WTC11 (cell line): ENCODE data around the gene TLE3. TPM values are rescaled to one million over a fixed set of nuclear protein-coding genes. Genes with fewer than 3 reads are reported as not detected.
A peak's percentile ranks its signal among the peaks of the same experiment; 100 is the strongest.

Experiments used
- ATAC-seq: fragments of 200-7000 bp; cut with Tn5 transposase; 2 replicates; pipeline ENCODE4 v1.10.0; 2021; ENCODE audit warnings: mild to moderate bottlenecking, moderate library complexity
- CTCF ChIA-PET: fragments of 300-600 bp; sonication (Branson Sonifier 250); formaldehyde crosslinking; loops from one replicate; lab custom pipeline; 2021; ENCODE audit warnings: antibody characterized with exemption; lab: Charles Lee
- POLR2A ChIA-PET: fragments of 350-600 bp; sonication (Branson Sonifier 250); formaldehyde crosslinking; loops from one replicate; lab custom pipeline; 2021; ENCODE audit warnings: antibody characterized with exemption; lab: Charles Lee
- DNase-seq: peaks from one replicate; pipeline ENCODE4 v3.0.0; 2021; ENCODE audit warnings: low spot score
- H3K27ac Mint-ChIP-seq: 2 replicates; pipeline ENCODE4 v1.8.0; 2021; ENCODE audit warnings: mixed read lengths
- H3K27me3 Mint-ChIP-seq: 2 replicates; pipeline ENCODE4 v1.8.0; 2021; ENCODE audit warnings: low read depth, mild to moderate bottlenecking, moderate library complexity, mixed read lengths
- H3K36me3 Mint-ChIP-seq: 2 replicates; pipeline ENCODE4 v1.8.0; 2021; ENCODE audit warnings: mixed read lengths
- H3K4me1 Mint-ChIP-seq: 2 replicates; pipeline ENCODE4 v1.8.0; 2022; ENCODE audit warnings: mixed read lengths
- H3K4me3 Mint-ChIP-seq: 2 replicates; pipeline ENCODE4 v1.8.0; 2021; ENCODE audit warnings: mild to moderate bottlenecking, moderate library complexity, mixed read lengths
- H3K9me3 Mint-ChIP-seq: 2 replicates; pipeline ENCODE4 v1.8.0; 2021; ENCODE audit warnings: mixed read lengths
- ATF2 ChIP-seq: sonication (generic); formaldehyde crosslinking; IDR thresholded peaks from 2 replicates; pipeline ENCODE4 v1.8.1; 2022; ENCODE audit warnings: low read depth, missing genetic modification reagents, borderline replicate concordance
- EMX1 ChIP-seq: fragments of 250-450 bp; sonication (Bioruptor Pico); IDR thresholded peaks from 2 replicates; pipeline ENCODE4 v1.8.0; 2021; ENCODE audit warnings: mild to moderate bottlenecking
- ESRRA ChIP-seq: sonication (generic); formaldehyde crosslinking; IDR thresholded peaks from 2 replicates; pipeline ENCODE4 v1.8.1; 2022; ENCODE audit warnings: mild to moderate bottlenecking, missing genetic modification reagents, borderline replicate concordance
- FOXK1 ChIP-seq: sonication (generic); formaldehyde crosslinking; IDR thresholded peaks from 2 replicates; pipeline ENCODE4 v1.8.0; 2022; ENCODE audit warnings: mild to moderate bottlenecking, moderate library complexity, missing genetic modification reagents
- GABPB1 ChIP-seq: sonication (generic); formaldehyde crosslinking; IDR thresholded peaks from 2 replicates; pipeline ENCODE4 v1.8.1; 2023; ENCODE audit warnings: mild to moderate bottlenecking, missing genetic modification reagents
- GRHL2 ChIP-seq: fragments of 250-450 bp; sonication (Bioruptor Pico); IDR thresholded peaks from 2 replicates; pipeline ENCODE4 v1.8.0; 2022; ENCODE audit warnings: mild to moderate bottlenecking, moderate library complexity; ENCODE audit not compliant: insufficient replicate concordance, severe bottlenecking
- GTF2I ChIP-seq: fragments of 250-450 bp; sonication (Bioruptor Pico); conservative IDR thresholded peaks from 2 replicates; pipeline ENCODE4 v1.4.0; 2021; ENCODE audit warnings: mild to moderate bottlenecking
- JAZF1 ChIP-seq: fragments of 250-450 bp; sonication (Bioruptor Pico); IDR thresholded peaks from 2 replicates; pipeline ENCODE4 v1.9.0; 2021; ENCODE audit warnings: moderate library complexity, mild to moderate bottlenecking, inconsistent platforms
- MXD4 ChIP-seq: fragments of 250-450 bp; sonication (Bioruptor Pico); IDR thresholded peaks from 2 replicates; pipeline ENCODE4 v1.8.0; 2021; ENCODE audit warnings: mild to moderate bottlenecking, moderate library complexity, borderline replicate concordance
- NFE2L1 ChIP-seq: sonication (generic); formaldehyde crosslinking; IDR thresholded peaks from 2 replicates; pipeline ENCODE4 v1.8.1; 2023; ENCODE audit warnings: missing genetic modification reagents
- NR2C2 ChIP-seq: sonication (generic); formaldehyde crosslinking; IDR thresholded peaks from 2 replicates; pipeline ENCODE4 v1.8.0; 2022; ENCODE audit warnings: mild to moderate bottlenecking, missing genetic modification reagents
- NR3C1 ChIP-seq: sonication (generic); formaldehyde crosslinking; conservative IDR thresholded peaks from 2 replicates; pipeline ENCODE4 v1.8.1; 2023; ENCODE audit warnings: low read depth, mild to moderate bottlenecking, missing genetic modification reagents
- PRDM15 ChIP-seq: sonication (generic); formaldehyde crosslinking; IDR thresholded peaks from 2 replicates; pipeline ENCODE4 v1.8.0; 2022; ENCODE audit warnings: missing genetic modification reagents
- SMAD3 ChIP-seq: sonication (generic); formaldehyde crosslinking; IDR thresholded peaks from 2 replicates; pipeline ENCODE4 v1.8.0; 2022; ENCODE audit warnings: missing genetic modification reagents, mild to moderate bottlenecking, borderline replicate concordance
- SP1 ChIP-seq: sonication (generic); formaldehyde crosslinking; conservative IDR thresholded peaks from 2 replicates; pipeline ENCODE4 v1.8.1; 2022; ENCODE audit warnings: missing genetic modification reagents
- STAT6 ChIP-seq: sonication (generic); formaldehyde crosslinking; conservative IDR thresholded peaks from 2 replicates; pipeline ENCODE4 v1.8.1; 2023; ENCODE audit warnings: mild to moderate bottlenecking, low read depth, missing genetic modification reagents, moderate library complexity
- ZBTB43 ChIP-seq: sonication (generic); formaldehyde crosslinking; IDR thresholded peaks from 2 replicates; pipeline ENCODE4 v1.8.1; 2023; ENCODE audit warnings: mild to moderate bottlenecking, missing genetic modification reagents
- ZNF396 ChIP-seq: fragments of 250-450 bp; sonication (Bioruptor Pico); IDR thresholded peaks from 2 replicates; pipeline ENCODE4 v1.8.0; 2021; ENCODE audit warnings: mild to moderate bottlenecking, moderate library complexity, borderline replicate concordance
- ZNF423 ChIP-seq: fragments of 250-450 bp; sonication (Bioruptor Pico); IDR thresholded peaks from 2 replicates; pipeline ENCODE4 v2.1.2; 2022; ENCODE audit warnings: mild to moderate bottlenecking, moderate library complexity
- ZNF671 ChIP-seq: fragments of 250-450 bp; sonication (Bioruptor Pico); IDR thresholded peaks from 2 replicates; pipeline ENCODE4 v1.8.0; 2021; ENCODE audit warnings: mild to moderate bottlenecking
- total RNA-seq: library from RNA; stranded (reverse); gene quantifications from 3 replicates; pipeline ENCODE4 v1.2.3, GENCODE V29; 2021

Gene TLE3
- total RNA-seq, 1 experiment from 2014 or later = 78.7 TPM

- Mint-ChIP-seq H3K27me3 (peaks cover 16% of the 10 kb centered on the region), H3K4me3 (no peak overlapping the region), H3K36me3 (no peaks in the 10 kb centered on the region), H3K4me1 (peaks cover 50% of the 10 kb centered on the region), H3K27ac (peak overlapping the region; percentile 45; the same call in 1 of the 2 replicates), H3K9me3 (no peaks in the 10 kb centered on the region)
- POLR2A ChIA-PET = interaction anchor here (1.0 to 3.8 kb wide), 3 partner anchors 13 to 42 kb away, joined by 3 to 31 read pairs (median 9); partner anchors contain the start of gene TLE3
- DNase-seq (peak; percentile 64), ATAC-seq (peak; percentile 88)
- no peak for TF ChIP-seq SMAD3
- peak; percentile 64; the same call in 1 of the 2 replicates for TF ChIP-seq FOXK1
- 0 out of 2 replicates have a peak, but pooled peaks have one; percentile 33 for TF ChIP-seq ZNF396 (CRISPR knock-in tag)
- peak; percentile 71; the same call in 1 of the 2 replicates for TF ChIP-seq PRDM15 (CRISPR knock-in tag)
- no peak for TF ChIP-seq ATF2 (CRISPR knock-in tag)
- TF ChIP-seq ZNF423 (CRISPR knock-in tag) = peak; percentile 81
- peak; percentile 57; the same call in 1 of the 2 replicates for TF ChIP-seq MXD4 (CRISPR knock-in tag)
- TF ChIP-seq GABPB1 (CRISPR knock-in tag) = peak; percentile 94
- no peak for TF ChIP-seq NR2C2 (CRISPR knock-in tag)
- 0 out of 2 replicates have a peak, but pooled peaks have one; percentile 63 for TF ChIP-seq ZBTB43 (CRISPR knock-in tag)
- TF ChIP-seq NFE2L1 (CRISPR knock-in tag) = no peak
- TF ChIP-seq SP1 (CRISPR knock-in tag) = peak; percentile 51; the same call in 1 of the 2 replicates
- TF ChIP-seq GRHL2 (CRISPR knock-in tag) = no peak
- peak; percentile 97 for TF ChIP-seq GTF2I
- no peak for TF ChIP-seq NR3C1 (CRISPR knock-in tag)
- TF ChIP-seq EMX1 (CRISPR knock-in tag) = 0 out of 2 replicates have a peak, but pooled peaks have one; percentile 28
- CTCF ChIA-PET = interaction anchor here (0.8 to 1.6 kb wide), 7 partner anchors 13 to 663 kb away, joined by 3 to 12 read pairs (median 5); partner anchors contain the start of gene TLE3
Observed at GRCh38 chr15:70140543-70141375, 43.0 kb upstream of the TLE3 start.

GRCh38 chr15:70140025-70140542, 42.4 kb upstream of the TLE3 start:
- Mint-ChIP-seq H3K36me3 (no peaks in the 10 kb centered on the region), H3K27ac (0 out of 2 replicates have a peak overlapping the region, but pooled peaks have one; percentile 55), H3K4me3 (no peak overlapping the region), H3K9me3 (no peaks in the 10 kb centered on the region), H3K27me3 (peaks cover 16% of the 10 kb centered on the region), H3K4me1 (peaks cover 50% of the 10 kb centered on the region)
- POLR2A ChIA-PET = interaction anchor here (1.0 to 3.8 kb wide), 3 partner anchors 13 to 41 kb away, joined by 3 to 31 read pairs (median 9); partner anchors contain the start of gene TLE3
- ATAC-seq (peak; percentile 34; the same call in 1 of the 2 replicates), DNase-seq (no peak)
- TF ChIP-seq ESRRA (CRISPR knock-in tag) (no peak), STAT6 (CRISPR knock-in tag) (no peak), ZNF671 (no peak), JAZF1 (CRISPR knock-in tag) (no peak)
- CTCF ChIA-PET = interaction anchor here (0.6 to 1.6 kb wide), 8 partner anchors 14 to 662 kb away, joined by 3 to 12 read pairs (median 4); partner anchors contain the start of gene TLE3
